ENCODE data around the gene PLS3. TPM values are rescaled to one million over a fixed set of nuclear protein-coding genes. Genes with fewer than 3 reads are reported as not detected.

Gene PLS3
- total RNA-seq (114 and 140 TPM in 2 replicates), polyA plus RNA-seq (168 and 218 TPM in 2 replicates)

- Histone ChIP-seq H3K4me1 (ENCODE audit: low read depth) (peaks cover 26% of the 10 kb centered on the region), H3K9me3 (ENCODE audit: low read depth) (no peaks in the 10 kb centered on the region), H3K27me3 (no peaks in the 10 kb centered on the region), H3K4me3 (peak within 1 kb of the TSS; percentile 89), H3K27ac (peak within 1 kb of the TSS; percentile 95), H3K36me3 (no peaks in the 10 kb centered on the region)
- peak; percentile 92 to 94 for DNase-seq (ENCODE audit: low read depth in 1 of 2, low spot score in 1 of 2)
- TF ChIP-seq CTCF (IDR thresholded peaks at IDR 0.05; ENCODE audit: low read depth, low read length), result no peak
Observed at GRCh38 chrX:115560978-115561604, at the start of gene PLS3. PLS3 (plus strand) TSS chrX:115561174; CDS start chrX:115610251, 49,077 bp downstream.

GRCh38 chrX:115518113-115518512, 42.9 kb upstream of the PLS3 start:
- no peak for DNase-seq (ENCODE audit: low read depth in 1 of 2, low spot score in 1 of 2)
- Histone ChIP-seq H3K4me1 (ENCODE audit: low read depth) (no peaks in the 10 kb centered on the region), H3K4me3 (no peak overlapping the region), H3K9me3 (ENCODE audit: low read depth) (no peaks in the 10 kb centered on the region), H3K36me3 (no peaks in the 10 kb centered on the region), H3K27me3 (no peaks in the 10 kb centered on the region), H3K27ac (no peak overlapping the region)
- no peak for TF ChIP-seq CTCF (IDR thresholded peaks at IDR 0.05; ENCODE audit: low read depth, low read length)

GRCh38 chrX:115521741-115522140, 39.2 kb upstream of the PLS3 start:
- Histone ChIP-seq H3K36me3 (no peaks in the 10 kb centered on the region), H3K9me3 (ENCODE audit: low read depth) (no peaks in the 10 kb centered on the region), H3K4me1 (ENCODE audit: low read depth) (no peaks in the 10 kb centered on the region), H3K4me3 (no peak overlapping the region), H3K27me3 (no peaks in the 10 kb centered on the region), H3K27ac (no peak overlapping the region)
- no peak for DNase-seq (ENCODE audit: low read depth in 1 of 2, low spot score in 1 of 2)
- TF ChIP-seq CTCF (IDR thresholded peaks at IDR 0.05; ENCODE audit: low read depth, low read length), result no peak

GRCh38 chrX:115522952-115523351, 38.0 kb upstream of the PLS3 start:
- Histone ChIP-seq H3K4me3 (no peak overlapping the region), H3K36me3 (no peaks in the 10 kb centered on the region), H3K9me3 (ENCODE audit: low read depth) (no peaks in the 10 kb centered on the region), H3K27me3 (no peaks in the 10 kb centered on the region), H3K4me1 (ENCODE audit: low read depth) (no peaks in the 10 kb centered on the region), H3K27ac (no peak overlapping the region)
- DNase-seq (ENCODE audit: low read depth in 1 of 2, low spot score in 1 of 2), result no peak
- TF ChIP-seq CTCF (IDR thresholded peaks at IDR 0.05; ENCODE audit: low read depth, low read length), result no peak

GRCh38 chrX:115525486-115525885, 35.5 kb upstream of the PLS3 start:
- no peaks in the 10 kb centered on the region for H3K4me1 ChIP-seq (ENCODE audit: low read depth)
- H3K27ac ChIP-seq, result no peak overlapping the region
- no peaks in the 10 kb centered on the region for H3K9me3 ChIP-seq (ENCODE audit: low read depth)
- H3K27me3 ChIP-seq, result no peaks in the 10 kb centered on the region
- no peaks in the 10 kb centered on the region for H3K36me3 ChIP-seq
- no peak for DNase-seq (ENCODE audit: low read depth in 1 of 2, low spot score in 1 of 2)
- TF ChIP-seq CTCF (IDR thresholded peaks at IDR 0.05; ENCODE audit: low read depth, low read length), result no peak
- H3K4me3 ChIP-seq, result no peak overlapping the region

Measured in cardiac muscle cell (in vitro differentiated cells and primary cell).